Putamen (tissue), 1 donor: ENCODE measurements around the gene TMED1.
A peak's percentile ranks its signal among the peaks of the same experiment; 100 is the strongest.
"Not testable (repeated sequence)": the region's sequence is repeated elsewhere in the genome, so short reads cannot be mapped to it uniquely, and the experiment has no call there.

Source experiments
- DNase-seq: peaks from one replicate; pipeline ENCODE4 v3.0.0-alpha.2; 2016; ENCODE audit warnings: low spot score

TMED1 gene

DNA sequence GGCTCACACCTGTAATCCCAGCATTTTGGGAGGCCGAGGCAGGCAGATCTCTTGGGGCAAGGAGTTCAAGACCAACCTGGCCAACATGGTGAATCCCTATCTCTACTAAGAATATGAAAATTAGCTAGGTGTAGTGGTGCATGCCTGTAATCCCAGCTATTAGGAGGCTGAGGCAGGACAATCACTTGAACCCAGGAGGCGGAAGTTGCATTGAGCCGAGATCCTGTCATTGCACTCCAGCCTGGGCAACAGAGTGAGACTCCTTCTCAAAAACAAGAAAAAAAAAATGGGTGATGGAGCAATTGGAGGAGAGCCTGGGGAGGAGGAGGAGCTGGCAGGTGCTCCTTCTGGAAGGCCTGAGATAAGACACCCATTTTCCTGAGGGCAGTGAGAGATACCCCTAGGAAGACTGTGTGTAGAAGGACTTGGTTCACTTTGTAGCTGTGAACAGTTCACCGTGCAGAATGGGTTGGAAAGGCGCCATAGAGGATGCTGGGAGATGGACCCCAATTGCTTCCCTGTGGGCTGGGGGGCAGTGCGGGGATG lies 26.6 kb upstream of the TMED1 start:
- no peak for DNase-seq

DNA sequence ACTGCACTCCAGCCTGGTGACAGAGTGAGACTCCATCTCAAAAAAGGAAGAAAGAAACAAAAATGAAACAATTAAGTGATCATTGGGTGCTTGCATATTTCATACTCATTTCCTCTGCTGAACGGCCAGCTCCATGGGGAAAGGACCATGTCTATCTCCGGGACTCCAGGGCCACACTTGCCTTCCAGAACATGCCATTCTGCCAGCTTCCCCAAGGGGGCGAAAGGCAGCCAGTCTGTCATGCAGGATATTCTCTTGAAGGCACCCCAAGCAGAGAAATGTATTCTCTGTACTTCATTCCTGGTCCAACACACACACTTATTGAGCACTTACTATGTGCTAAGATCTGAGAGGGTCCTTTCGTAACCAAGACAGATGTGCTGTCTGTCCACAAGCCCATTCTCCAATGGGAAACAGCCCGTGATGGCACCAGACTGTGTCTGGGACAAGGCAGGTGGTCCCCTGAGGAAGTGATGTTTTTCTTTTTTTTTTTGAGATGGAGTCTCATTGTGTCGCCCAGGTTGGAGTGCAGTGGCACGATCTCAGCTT lies 25.2 kb upstream of the TMED1 start:
- DNase-seq = no peak

DNA sequence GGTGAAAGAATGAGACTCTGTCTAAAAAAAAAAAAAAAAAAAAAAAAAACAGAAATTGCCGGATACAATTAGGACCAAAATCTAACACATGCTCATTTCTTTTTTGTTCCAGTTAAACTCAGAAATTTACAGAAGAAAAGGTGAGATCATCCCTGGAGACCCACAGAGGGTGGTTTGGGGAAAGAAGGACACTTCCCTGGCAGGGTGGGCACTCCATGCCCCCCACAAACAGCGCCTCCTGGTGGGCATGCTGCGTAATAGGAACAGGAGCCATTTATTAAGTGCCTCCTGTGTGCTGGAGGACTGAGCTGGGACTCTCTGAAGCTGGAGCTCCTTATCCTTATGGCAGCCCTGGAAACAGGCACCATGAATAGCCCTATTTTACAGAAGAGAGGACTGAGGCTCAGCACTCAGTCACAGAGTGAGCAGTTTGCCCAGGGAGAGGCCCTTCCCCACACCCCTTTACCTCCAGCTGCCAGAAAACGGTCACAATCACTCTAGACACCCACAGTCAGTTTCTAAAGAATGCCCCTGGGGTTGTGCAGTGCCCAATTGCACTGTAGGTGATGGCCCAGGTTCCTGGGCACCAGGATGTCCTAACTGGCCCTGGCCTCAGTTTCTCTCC lies 22.3 kb upstream of the TMED1 start:
- DNase-seq = no peak

DNA sequence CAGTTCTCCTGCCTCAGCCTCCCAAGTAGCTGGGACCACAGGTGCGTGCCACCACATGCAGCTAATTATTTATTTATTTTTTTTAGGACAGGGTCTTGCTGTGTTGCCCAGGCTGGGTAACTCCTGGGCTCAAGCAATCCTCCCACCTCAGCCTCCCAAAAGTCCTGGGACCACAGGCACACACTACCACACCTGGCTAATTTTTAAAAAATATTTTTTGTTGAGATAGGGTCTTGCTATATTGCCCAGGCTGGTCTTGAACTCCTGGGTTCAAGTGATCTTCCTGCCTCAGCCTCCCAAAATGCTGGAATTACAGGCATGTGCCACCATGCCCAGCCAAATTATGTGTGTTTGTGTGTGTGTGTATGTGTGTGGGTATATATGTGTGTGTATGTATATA lies 20.9 kb upstream of the TMED1 start:
- not testable (repeated sequence) for DNase-seq

DNA sequence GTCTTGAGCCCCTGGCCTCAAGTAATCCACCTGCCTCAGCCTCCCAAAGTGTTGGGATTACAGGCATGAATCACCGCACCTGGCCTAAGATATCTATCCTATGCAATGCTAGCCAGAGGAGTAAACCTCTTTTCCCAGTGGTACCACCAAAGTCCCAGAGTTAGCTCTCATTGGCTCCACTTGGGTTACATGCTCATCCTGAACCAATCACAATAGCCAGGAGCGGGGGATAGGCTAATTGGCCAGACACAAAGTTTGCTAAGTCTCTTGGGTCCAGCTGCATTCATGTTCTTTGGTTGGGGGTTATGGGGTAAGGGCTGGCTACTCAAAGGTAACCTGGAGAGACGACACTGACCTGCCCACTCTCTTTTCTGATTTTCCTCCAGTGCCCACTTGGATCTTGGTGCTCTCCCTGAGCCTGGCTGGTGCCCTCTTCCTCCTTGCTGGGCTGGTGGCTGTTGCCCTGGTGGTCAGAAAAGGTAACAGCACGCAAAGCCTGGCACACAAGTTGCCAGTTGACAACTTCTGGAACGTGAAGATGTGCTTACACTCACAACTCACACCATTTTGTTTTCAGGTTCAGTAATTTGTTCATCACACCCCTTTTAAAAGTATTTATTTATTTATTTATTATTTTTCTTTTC lies 20.0 kb upstream of the TMED1 start:
- DNase-seq = no peak

DNA sequence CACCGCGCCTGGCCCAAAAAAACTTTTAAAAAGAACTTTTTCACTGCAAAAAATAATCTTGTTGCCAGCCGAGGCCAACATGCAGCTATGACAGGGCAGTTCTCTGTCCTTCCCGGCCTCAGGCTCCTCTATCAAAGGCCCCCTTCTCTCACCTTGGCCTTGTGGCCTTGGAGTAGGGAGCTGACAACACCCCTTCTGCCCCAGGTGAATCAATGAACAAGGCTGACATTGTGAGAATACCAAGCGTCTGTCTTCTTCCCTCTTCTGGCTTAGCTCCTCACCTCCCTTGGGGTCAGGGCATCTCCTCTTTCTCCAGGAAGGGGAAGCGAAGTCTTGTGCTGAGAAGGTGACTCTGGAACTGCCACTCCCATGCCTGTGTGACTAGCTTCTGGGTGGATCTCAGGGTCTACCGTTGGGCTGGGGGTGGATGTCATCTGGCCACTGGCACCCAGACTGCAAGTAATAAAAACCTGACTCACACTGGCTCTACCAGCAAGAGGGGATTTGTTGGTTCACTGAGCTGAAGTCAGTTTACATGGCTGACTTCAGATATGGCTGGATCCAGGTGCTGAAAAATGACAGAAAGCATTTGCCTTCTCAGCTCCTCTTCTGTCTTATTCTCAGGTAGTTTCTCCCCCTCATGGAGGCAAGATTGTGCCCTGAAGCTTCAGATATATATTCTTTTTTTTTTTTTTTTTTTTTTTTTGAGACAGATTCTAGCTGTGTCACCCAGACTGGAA lies 18.5 kb upstream of the TMED1 start:
- DNase-seq = no peak

DNA sequence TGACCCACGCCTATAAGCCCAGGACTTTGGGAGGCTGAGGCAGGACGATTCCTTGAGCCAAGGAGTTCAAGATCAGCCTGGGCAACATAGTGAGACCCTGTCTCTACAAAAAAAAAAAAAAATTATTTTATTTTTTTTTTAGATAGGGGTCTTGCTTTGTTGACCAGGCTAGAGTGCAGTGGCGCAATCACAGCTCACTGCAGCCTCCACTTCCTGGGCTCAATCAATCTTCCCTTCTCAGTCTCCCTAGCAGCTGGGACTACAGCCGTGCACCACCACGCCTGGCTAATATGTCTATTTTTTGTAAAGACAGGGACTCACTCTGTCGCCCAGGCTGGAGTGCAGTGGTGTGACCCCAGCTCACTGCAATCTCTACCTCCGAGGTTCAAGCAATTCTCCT lies 16.9 kb upstream of the TMED1 start:
- DNase-seq = no peak

DNA sequence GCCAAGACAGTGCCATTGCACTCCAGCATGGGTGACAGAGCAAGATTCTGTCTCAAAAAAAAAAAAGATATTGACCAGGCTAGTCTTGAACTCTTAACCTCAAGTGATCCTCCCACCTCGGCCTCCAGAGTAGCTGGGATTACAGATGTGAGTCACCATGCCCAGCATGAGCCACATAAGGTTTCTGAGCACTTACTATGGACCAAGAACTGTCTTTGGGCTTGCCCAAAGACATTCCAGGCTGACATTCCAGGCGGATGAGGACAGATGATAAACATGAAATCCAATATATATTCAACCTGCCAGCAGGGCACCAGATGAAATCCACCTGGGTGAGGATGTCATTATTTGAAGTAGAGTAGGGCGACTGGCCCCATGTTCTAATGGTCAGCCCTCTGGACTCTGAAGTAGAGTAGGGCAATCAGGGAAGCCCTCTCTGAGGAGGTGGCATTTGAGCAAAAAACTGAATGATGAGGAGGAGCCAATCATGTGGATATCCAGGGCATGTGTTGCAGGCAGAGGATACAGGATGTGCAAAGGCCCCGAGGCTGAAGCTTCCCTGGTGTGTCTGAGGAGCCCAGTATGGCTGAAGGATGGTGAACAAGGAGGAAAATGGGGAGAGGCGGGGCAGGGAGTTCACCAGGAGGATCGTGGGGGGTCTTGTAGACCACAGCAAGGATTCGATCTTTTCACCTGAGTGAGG lies 16.2 kb upstream of the TMED1 start:
- DNase-seq = no peak

DNA sequence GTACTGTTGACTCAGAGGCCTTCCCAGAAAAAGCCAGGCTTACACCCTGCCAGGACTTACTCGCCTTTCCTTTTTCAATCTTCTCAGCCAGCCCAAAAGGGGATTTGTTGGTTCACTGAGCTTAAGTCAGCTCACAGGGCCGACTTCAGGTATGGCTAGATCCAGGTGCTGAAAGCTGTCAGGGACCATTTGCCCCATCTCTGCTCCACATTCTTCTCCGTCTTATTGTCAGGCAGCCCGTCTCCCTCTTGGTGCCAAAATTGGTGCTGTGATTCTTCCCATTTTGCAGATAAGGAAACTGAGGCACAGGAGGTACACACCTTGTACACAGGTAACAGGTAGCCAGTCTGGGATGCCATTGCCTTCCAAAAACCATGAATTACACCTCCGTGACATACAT lies 14.6 kb upstream of the TMED1 start:
- no peak for DNase-seq

DNA sequence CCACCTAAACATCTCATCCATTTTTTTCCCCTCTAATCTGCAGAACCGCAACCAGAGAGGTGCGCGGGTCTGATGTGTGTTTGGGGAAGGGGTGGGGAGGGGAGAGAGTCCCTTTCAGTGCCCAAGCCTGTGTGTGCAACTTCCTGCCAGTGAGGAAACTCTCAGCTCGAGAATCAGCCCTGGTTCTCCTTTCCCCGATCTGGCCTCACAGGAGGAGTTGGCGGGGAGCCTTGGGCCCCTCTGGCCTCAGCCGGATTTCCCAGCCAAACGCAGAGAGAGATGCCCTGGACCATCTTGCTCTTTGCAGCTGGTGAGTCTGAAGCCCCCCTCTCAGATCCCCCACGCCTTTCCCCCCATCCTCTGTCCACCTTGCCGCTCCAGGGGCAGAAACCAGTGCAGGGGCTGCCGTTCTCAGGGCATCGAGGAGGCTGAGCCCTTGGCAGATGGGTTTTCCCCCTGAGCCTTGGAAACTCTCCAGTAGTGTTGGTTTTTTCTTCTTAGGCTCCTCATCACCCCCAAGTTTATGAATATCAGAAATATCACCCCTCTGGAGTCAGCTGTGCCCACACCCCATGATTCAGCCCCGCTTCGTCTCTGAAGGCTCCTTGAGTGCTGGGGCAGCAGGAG lies 12.3 kb upstream of the TMED1 start, which contains the start of gene C19orf38:
Gene C19orf38, plus strand, starts transcription at position 186 of the 627 bp plus-strand sequence. Its CDS starts 94 bp downstream, at position 280.
- no peak for DNase-seq

DNA sequence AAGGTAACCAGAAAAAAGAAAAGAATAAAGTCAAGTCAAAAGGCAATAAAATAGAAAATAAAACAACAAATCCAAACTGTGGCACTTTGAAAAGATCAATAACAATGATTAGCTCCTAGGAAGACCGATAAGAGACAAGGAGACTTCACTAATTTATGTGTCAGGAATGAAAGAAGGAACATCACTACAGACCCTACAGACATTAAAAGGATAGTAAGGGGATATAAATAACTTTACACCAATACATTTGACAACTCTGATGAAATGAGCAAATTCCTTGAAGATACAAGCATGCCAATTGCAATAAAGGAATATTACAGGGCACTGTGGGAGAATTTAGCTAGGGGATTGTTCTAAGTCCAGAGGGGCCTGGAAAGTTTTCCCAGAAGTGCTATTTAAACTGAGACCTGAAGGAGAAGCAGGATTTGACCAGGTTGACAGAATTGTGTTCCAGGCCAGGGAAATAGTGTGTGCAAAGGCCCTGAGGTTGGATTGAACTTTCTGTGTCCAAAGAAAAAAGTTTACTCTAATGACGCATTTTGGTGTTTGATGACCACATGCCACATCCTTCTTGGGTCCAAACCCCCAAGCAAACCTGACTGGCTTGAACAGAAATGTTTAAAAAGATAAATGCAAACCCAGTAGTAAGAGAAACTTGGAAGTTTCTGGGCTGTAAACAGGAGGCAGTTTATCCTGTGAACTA lies 10.6 kb upstream of the TMED1 start:
- no peak for DNase-seq

DNA sequence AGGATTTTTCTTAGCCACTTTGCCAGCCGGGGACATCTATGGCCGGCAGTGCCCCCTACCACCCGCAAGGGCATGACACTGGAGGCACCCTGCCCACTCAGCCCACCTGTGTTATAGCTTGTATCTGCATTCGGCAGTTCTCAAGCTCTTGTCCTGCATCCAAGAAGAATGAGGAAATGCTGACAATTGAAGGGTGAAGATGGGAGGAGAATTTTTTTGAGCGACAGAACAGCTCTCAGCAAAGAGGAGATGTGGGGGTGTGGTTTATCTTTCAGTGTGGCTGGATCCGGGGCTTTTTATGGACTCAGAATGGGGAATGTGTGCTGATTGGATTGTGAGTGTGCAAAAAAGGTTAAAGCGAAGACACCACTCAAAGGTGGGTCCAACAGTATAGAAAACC lies 6.8 kb upstream of the TMED1 start:
- DNase-seq = no peak

DNA sequence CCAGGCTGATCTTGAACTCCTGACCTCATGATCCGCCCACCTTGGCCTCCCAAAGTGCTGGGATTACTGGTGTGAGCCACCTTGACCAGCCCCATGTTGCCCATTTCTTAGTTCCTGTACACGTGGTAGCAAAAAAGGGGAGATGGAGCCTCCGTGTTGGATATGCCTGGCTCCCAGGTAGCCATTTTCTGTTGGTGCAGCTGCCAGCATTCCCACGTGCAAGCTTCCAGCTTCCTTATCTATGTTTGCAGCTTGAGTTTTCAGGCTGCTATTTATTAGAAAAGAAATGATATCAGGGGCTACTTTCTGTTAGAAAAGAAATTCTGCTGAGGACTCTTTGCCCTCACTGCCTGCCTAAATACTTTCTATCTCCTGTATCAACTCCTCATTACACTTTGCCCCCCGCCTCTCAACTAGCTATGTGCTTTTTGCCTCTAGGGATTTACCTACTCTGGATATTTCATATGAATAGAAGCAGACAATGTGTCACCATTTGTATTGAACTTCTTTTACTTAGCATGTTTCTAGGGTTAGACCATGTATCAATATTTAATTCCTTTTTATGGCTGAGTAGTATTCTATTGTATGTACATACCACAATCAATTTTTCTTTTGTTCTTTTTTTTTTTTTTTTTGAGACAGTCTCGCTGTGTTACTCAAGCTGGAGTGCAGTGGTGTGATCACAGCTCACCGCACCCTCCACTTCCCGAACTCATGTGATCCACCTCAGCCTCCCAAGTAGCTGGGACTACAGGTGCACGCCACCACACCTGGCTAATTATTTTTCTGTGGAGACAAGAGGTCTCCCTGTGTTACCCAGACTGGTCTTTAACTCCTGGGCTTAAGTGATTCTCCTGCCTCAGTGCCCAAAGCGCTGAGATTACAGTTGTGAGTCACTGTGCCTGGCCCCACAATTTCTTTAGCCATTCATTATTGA lies 3.4 kb upstream of the TMED1 start:
- no peak for DNase-seq

DNA sequence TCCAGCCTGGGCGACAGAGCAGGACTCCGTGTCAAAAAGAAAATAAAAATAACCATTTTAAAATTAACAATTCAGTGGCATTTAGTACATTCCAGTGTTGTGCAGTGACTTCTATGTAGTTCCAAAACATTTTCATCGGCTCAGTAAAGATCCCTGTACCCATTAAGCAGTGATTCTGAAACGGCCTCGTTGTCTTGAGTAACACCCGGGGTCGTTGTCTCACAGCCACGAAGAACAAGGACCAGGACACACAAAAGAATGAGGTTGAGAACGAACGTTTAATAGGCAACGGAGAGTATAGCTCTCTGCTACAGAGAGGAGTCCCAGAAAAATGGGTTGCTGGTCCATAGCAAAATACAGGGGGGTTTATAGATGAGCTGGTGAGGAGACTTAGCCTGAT lies 2.4 kb upstream of the TMED1 start:
- DNase-seq = no peak

DNA sequence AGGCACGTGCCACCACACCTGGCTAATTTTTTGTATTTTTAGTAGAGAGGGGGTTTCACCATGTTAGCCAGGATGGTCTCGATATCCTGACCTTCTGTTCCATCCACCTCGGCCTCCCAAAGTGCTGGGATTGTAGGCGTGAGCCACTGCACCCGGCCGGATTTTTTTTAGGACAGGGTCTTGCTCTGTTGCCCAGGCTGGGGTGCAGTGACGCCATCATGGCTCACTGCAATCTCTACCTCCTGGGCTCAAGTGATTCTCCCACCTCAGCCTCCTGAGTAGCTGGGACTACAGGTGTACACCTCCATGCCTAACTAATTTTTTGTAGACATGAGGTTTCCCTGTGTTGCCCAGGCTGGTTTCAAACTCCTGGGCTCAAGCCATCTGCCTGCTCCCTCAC lies 1.6 kb upstream of the TMED1 start:
- DNase-seq = not testable (repeated sequence)

DNA sequence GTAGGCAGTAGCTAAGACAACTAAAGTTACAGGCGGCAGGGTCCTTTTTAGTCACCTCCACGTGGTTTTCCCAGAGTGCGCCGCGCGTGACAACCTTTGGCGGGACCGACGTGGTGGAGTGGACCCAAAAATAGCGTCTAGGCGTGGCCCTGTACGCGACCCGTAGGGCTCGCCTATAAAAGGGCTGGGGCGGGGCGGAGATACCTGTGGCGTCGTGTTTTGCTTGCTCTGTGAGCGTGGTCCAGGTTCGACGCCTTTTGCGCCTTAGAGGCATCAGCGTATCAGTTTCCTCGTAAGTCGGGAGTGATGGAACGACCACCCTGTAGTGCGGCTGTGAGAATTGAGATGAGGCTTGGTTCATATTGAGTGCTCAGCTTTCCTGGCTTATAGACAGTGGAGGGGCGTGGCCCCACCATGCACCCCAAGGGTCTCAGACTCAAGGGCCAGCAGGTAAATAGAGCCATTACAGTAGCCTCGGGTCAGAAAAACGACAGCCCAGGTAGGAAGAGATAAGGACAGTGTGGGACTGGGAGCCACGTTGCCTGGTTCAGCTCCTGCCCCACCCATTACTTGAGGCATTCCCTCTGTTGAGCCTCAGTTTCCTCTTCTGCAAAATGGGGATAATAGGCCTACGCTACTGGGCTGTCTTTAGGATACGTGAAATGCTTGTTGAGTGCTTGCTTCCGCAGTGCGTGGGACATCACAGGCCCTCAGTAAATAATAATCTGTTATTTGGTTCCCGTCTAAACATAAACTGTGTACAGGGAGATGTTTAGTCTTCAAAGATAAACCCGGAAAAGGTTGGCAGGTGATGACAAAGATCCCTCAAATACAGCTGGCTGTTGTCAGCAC lies 693 bp upstream of the TMED1 start:
- DNase-seq = no peak

DNA sequence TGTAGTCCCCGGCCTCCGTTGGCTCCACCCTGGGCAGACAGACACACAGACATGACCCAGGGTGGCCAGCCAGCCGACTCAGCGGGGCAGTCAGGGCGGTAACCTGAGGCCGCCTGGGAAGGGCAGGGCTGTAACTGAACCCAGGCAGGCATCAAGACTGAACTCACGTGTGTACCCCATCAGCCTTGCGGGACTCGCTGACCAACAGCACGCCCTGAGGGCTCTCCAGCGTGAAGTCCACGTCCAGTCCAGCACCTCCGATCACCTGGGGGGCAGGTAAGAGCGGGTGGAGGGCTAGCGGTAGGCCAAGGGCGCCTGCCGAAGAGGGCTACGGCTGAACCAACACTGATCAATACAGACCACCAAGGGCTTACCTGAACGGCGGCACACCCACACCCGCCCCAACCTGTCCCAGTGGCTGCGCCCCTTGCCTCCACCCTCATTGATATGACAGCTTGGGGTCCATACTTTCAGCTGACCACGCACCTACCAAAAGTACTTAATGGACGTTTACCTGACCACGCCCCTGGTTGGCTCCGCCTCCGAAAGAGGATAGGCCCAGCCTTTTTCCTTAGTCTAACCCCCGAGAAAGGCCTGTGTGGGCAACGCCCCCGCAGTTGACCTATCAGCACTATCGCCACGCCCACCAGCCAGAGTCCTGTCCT lies 791 bp downstream of the TMED1 start:
- peak; percentile 13 for DNase-seq

DNA sequence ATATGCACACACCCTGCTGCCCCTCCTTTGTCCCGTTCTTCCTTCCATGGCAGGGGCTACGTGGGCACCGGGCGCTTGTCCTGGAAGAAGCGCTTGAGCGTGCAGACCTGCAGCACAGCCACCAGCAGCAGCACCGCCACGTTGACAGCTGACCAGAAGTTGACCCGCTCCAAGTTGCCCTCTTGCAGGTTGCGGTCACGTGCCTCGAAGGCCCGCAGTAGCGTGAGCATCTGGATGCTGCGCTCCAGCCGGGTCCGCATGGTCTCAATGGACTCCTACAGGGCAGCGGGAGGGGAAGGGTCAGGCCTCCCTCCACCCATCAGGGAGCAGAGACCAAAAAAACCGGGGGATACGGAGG lies 3.1 kb downstream of the TMED1 start:
- DNase-seq = no peak
